K562 (cell line): ENCODE measurements around the gene HPD. TPM values are rescaled to one million over a fixed set of nuclear protein-coding genes. Genes with fewer than 3 reads are reported as not detected.

Source experiments
- ELK3 ChIP-seq: fragments of 450-650 bp; formaldehyde crosslinking; IDR thresholded peaks from 2 replicates; pipeline ENCODE4 v1.4.0; 2020; ENCODE audit warnings: mild to moderate bottlenecking
- NUFIP1 ChIP-seq: fragments of 450-650 bp; IDR thresholded peaks from 2 replicates; pipeline ENCODE4 v1.6.1; 2018; ENCODE audit not compliant: partially characterized antibody
- PATZ1 ChIP-seq: fragments of 250-450 bp; sonication (Bioruptor Pico); IDR thresholded peaks from 2 replicates; pipeline ENCODE4 v1.5.0; 2020; ENCODE audit warnings: mild to moderate bottlenecking, borderline replicate concordance
- POU5F1 ChIP-seq: fragments of 150-350 bp; IDR thresholded peaks from 2 replicates; pipeline ENCODE4 v1.6.1; 2014; ENCODE audit warnings: borderline replicate concordance, low read length, low read depth, mild to moderate bottlenecking; ENCODE audit not compliant: partially characterized antibody
- THAP7 ChIP-seq: fragments of 250-450 bp; sonication (Bioruptor Pico); IDR thresholded peaks from 2 replicates; pipeline ENCODE4 v1.5.0; 2021
- VEZF1 ChIP-seq: fragments of 200-800 bp; sonication (Bioruptor generic); IDR thresholded peaks from 2 replicates; pipeline ENCODE4 v1.6.1; 2017; ENCODE audit warnings: missing genetic modification characterization, missing compliant biosample characterization
- ZBTB43 ChIP-seq: sonication (generic); formaldehyde crosslinking; IDR thresholded peaks from 2 replicates; pipeline ENCODE4 v1.8.0; 2023; ENCODE audit warnings: mild to moderate bottlenecking, missing genetic modification reagents
- ZBTB5 ChIP-seq: fragments of 450-650 bp; IDR thresholded peaks from 2 replicates; pipeline ENCODE4 v1.6.1; 2017; ENCODE audit warnings: antibody characterized with exemption
- ZFP1 ChIP-seq: fragments of 450-650 bp; formaldehyde crosslinking; IDR thresholded peaks from 2 replicates; pipeline ENCODE4 v1.4.0; 2020; ENCODE audit warnings: mild to moderate bottlenecking, mixed read lengths
- ZNF224 ChIP-seq: sonication (generic); formaldehyde crosslinking; IDR thresholded peaks from 2 replicates; pipeline ENCODE4 v1.8.0; 2022; ENCODE audit warnings: mild to moderate bottlenecking, missing genetic modification reagents
- ZNF431 ChIP-seq: sonication (generic); formaldehyde crosslinking; IDR thresholded peaks from 2 replicates; pipeline ENCODE4 v1.8.0; 2022; ENCODE audit warnings: mild to moderate bottlenecking, missing genetic modification reagents
- ZNF518B ChIP-seq: fragments of 250-450 bp; sonication (Bioruptor Pico); IDR thresholded peaks from 2 replicates; pipeline ENCODE4 v1.5.0; 2021; ENCODE audit warnings: mild to moderate bottlenecking, moderate library complexity
- ZNF584 ChIP-seq: fragments of 200-800 bp; sonication (Bioruptor generic); IDR thresholded peaks from 2 replicates; pipeline ENCODE4 v1.6.1; 2016; ENCODE audit warnings: low read depth, mild to moderate bottlenecking, missing genetic modification characterization, missing compliant biosample characterization
- polyA plus RNA-seq, 8 experiments: library from polyadenylated mRNA; depleted of rRNA in 4 of 8; stranded (reverse) in 5 of 8; unstranded in 3 of 8; fragments of >200 nt; fragmentation: Nextera tagmentation in 2 of 8; fragmentation: Illumina TruSeq in 1 of 8; extraction: Ambion mirVana in 2 of 8; extraction: Trizol in 1 of 8; gene quantifications; 2 replicates each; pipeline versions ENCODE4 v1.2.1 to v1.2.3, GENCODE V29; 2011 to 2014; ENCODE audit warnings: inconsistent platforms in 1 of 8, missing spikeins in 1 of 8
- total RNA-seq, 7 experiments: library from RNA; depleted of rRNA in 6 of 7; stranded (reverse); fragments of >200 nt in 6 of 7; fragmentation: Illumina TruSeq in 2 of 7; extraction: Trizol in 2 of 7; gene quantifications; 2 replicates each; pipeline versions ENCODE4 v1.2.1 to v1.2.3, GENCODE V29; 2011 to 2021; ENCODE audit warnings: low replicate concordance in 1 of 7

Gene HPD
- total and polyA plus RNA-seq, 9 of the 15 experiments (the other 6 are each of a cell fraction or from before 2014, with no cell fraction given) = 0.06 to 0.29 (median 0.07) TPM; not detected in 4

GRCh38 chr12:121799842-121800693 lies 58.6 kb downstream of the HPD start (continued):
- TF ChIP-seq VEZF1 (CRISPR knock-in tag) = peak; percentile 94
- no peak for TF ChIP-seq THAP7 (CRISPR knock-in tag)
- TF ChIP-seq PATZ1 (CRISPR knock-in tag) = no peak
- TF ChIP-seq POU5F1 = no peak
- TF ChIP-seq NUFIP1 = no peak
- no peak for TF ChIP-seq ZBTB5
- no peak for TF ChIP-seq ZNF518B
- 0 out of 2 replicates have a peak, but pooled peaks have one; percentile 34 for TF ChIP-seq ZFP1
- no peak for TF ChIP-seq ELK3 (CRISPR knock-in tag)
- no peak for TF ChIP-seq ZNF224 (CRISPR knock-in tag)
- no peak for TF ChIP-seq ZBTB43 (CRISPR knock-in tag)
- TF ChIP-seq ZNF584 = no peak
- TF ChIP-seq ZNF431 (CRISPR knock-in tag) = 0 out of 2 replicates have a peak, but pooled peaks have one; percentile 43
